HepG2 (cell line): ENCODE measurements around the gene FUBP3. TPM values are rescaled to one million over a fixed set of nuclear protein-coding genes. Genes with fewer than 3 reads are reported as not detected.
A peak's percentile ranks its signal among the peaks of the same experiment; 100 is the strongest.

Experiments
- CBFB ChIP-seq: sonication (generic); formaldehyde crosslinking; IDR thresholded peaks from 2 replicates; pipeline ENCODE4 v1.4.0; 2020; ENCODE audit warnings: missing genetic modification reagents
- DDIT3 ChIP-seq: sonication (generic); formaldehyde crosslinking; IDR thresholded peaks from 2 replicates; pipeline ENCODE4 v1.4.0; 2020; ENCODE audit warnings: mild to moderate bottlenecking, missing genetic modification reagents
- KIAA2018 ChIP-seq: sonication (generic); formaldehyde crosslinking; IDR thresholded peaks from 2 replicates; pipeline ENCODE4 v1.5.0; 2020; ENCODE audit warnings: mild to moderate bottlenecking, missing genetic modification reagents, borderline replicate concordance
- MXI1 ChIP-seq: IDR thresholded peaks from 3 replicates; pipeline ENCODE4 v1.6.1; 2012; ENCODE audit warnings: low read depth, low read length, inconsistent platforms, borderline replicate concordance
- MYPOP ChIP-seq: sonication (generic); formaldehyde crosslinking; IDR thresholded peaks from 2 replicates; pipeline ENCODE4 v1.8.1; 2023; ENCODE audit warnings: mild to moderate bottlenecking, moderate library complexity, missing genetic modification reagents
- NPAS2 ChIP-seq: sonication (generic); formaldehyde crosslinking; IDR thresholded peaks from 2 replicates; pipeline ENCODE4 v1.8.0; 2022; ENCODE audit warnings: mild to moderate bottlenecking, missing genetic modification reagents, borderline replicate concordance
- PBX2 ChIP-seq: IDR thresholded peaks from 2 replicates; pipeline ENCODE4 v1.6.1; 2016; ENCODE audit warnings: control low read depth
- SMARCC2 ChIP-seq: fragments of 450-650 bp; IDR thresholded peaks from 2 replicates; pipeline ENCODE4 v1.6.1; 2017; ENCODE audit warnings: antibody characterized with exemption, mild to moderate bottlenecking
- SOX13 ChIP-seq, 3 experiments: fragments of 450-650 bp in 1 of 3; sonication (generic) in 1 of 3; formaldehyde crosslinking in 1 of 3; IDR thresholded peaks in 2 of 3; conservative IDR thresholded peaks in 1 of 3; 2 replicates each; pipeline versions ENCODE4 v1.5.0 to v1.6.1; 2016 to 2020; ENCODE audit warnings: antibody characterized with exemption in 1 of 3, mild to moderate bottlenecking in 1 of 3, missing compliant biosample characterization in 1 of 3, missing genetic modification reagents in 1 of 3, moderate library complexity in 1 of 3
- SP140L ChIP-seq: sonication (generic); formaldehyde crosslinking; IDR thresholded peaks from 2 replicates; pipeline ENCODE4 v1.4.0; 2020; ENCODE audit warnings: missing genetic modification reagents, borderline replicate concordance
- TCF12 ChIP-seq, 2 experiments: fragments of 450-650 bp in 1 of 2; sonication (generic) in 1 of 2; formaldehyde crosslinking in 1 of 2; IDR thresholded peaks; 2 replicates each; pipeline versions ENCODE4 v1.6.1 to v1.8.0; 2017 to 2022; ENCODE audit warnings: antibody characterized with exemption in 1 of 2, mild to moderate bottlenecking in 1 of 2, missing genetic modification reagents in 1 of 2, moderate library complexity in 1 of 2
- ZBTB1 ChIP-seq: sonication (generic); formaldehyde crosslinking; IDR thresholded peaks from 2 replicates; pipeline ENCODE4 v1.4.0; 2020; ENCODE audit warnings: missing genetic modification reagents, borderline replicate concordance
- ZC3H13 ChIP-seq: sonication (generic); formaldehyde crosslinking; IDR thresholded peaks from 2 replicates; pipeline ENCODE4 v1.8.1; 2023; ENCODE audit warnings: mild to moderate bottlenecking, missing genetic modification reagents, moderate library complexity
- ZNF740 ChIP-seq: sonication (generic); formaldehyde crosslinking; IDR thresholded peaks from 2 replicates; pipeline ENCODE4 v1.4.0; 2020; ENCODE audit warnings: missing genetic modification reagents
- ZNF883 ChIP-seq: sonication (generic); formaldehyde crosslinking; IDR thresholded peaks from 2 replicates; pipeline ENCODE4 v1.5.1; 2020; ENCODE audit warnings: mild to moderate bottlenecking, missing genetic modification reagents; ENCODE audit errors: not compliant biosample characterization
- polyA plus RNA-seq, 8 experiments: library from polyadenylated mRNA; depleted of rRNA in 3 of 8; stranded (reverse) in 7 of 8; unstranded in 1 of 8; fragments of >200 nt; fragmentation: Illumina TruSeq in 4 of 8; extraction: Trizol in 4 of 8; gene quantifications; 2 replicates each; pipeline versions ENCODE4 v1.2.1 to v1.2.3, GENCODE V29; 2011 to 2016; ENCODE audit warnings: low read depth in 4 of 8, missing spikeins in 1 of 8, mixed read lengths in 1 of 8; ENCODE audit not compliant: insufficient read depth in 1 of 8
- total RNA-seq, 5 experiments: library from RNA; depleted of rRNA; stranded (reverse); fragments of >200 nt; fragmentation: Illumina TruSeq; extraction: Trizol; gene quantifications; 2 replicates each; pipeline ENCODE4 v1.2.3, GENCODE V29; 2016; ENCODE audit warnings: low read depth in 1 of 5

Gene FUBP3
- total and polyA plus RNA-seq, 2 of the 13 experiments (the other 11 are each of a cell fraction or from before 2014, with no cell fraction given) = 28.7 to 40.0 TPM

- no peak for TF ChIP-seq KIAA2018 (CRISPR knock-in tag)
- 0 out of 2 replicates have a peak, but pooled peaks have one; percentile 50 for TF ChIP-seq CBFB (CRISPR knock-in tag)
- TF ChIP-seq MXI1 = peak; percentile 64; the same call in 1 of the 3 replicates
- peak; percentile 20; the same call in 1 of the 2 replicates for TF ChIP-seq SOX13 (IDR thresholded peaks at IDR 0.05)
- TF ChIP-seq SOX13 (CRISPR knock-in tag; conservative IDR thresholded peaks at IDR 0.05 in 1 of 2, IDR thresholded peaks at IDR 0.05 in 1 of 2) = 0 out of 4 replicates have a peak, but pooled peaks of 1 of the 2 experiments have one; percentile 25
- TF ChIP-seq NPAS2 (CRISPR knock-in tag) = no peak
- 0 out of 2 replicates have a peak, but pooled peaks have one; percentile 21 for TF ChIP-seq ZC3H13 (CRISPR knock-in tag)
- no peak for TF ChIP-seq DDIT3 (CRISPR knock-in tag)
- TF ChIP-seq ZBTB1 (CRISPR knock-in tag) = no peak
- TF ChIP-seq PBX2 (CRISPR knock-in tag) = no peak
- no peak for TF ChIP-seq TCF12 (IDR thresholded peaks at IDR 0.05)
- TF ChIP-seq TCF12 (CRISPR knock-in tag; IDR thresholded peaks at IDR 0.05) = peak; percentile 71; the same call in 1 of the 2 replicates
- TF ChIP-seq ZNF883 (CRISPR knock-in tag) = peak; percentile 19
- TF ChIP-seq SP140L (CRISPR knock-in tag) = no peak
- TF ChIP-seq MYPOP = peak; percentile 36; the same call in 1 of the 2 replicates
- no peak; the same call in 1 of the 2 replicates for TF ChIP-seq ZNF740 (CRISPR knock-in tag)
- TF ChIP-seq SMARCC2 = no peak
Observed at GRCh38 chr9:130578865-130579737, at the start of gene FUBP3 (continued).
